IPS-18a (cell line): Measurements from ENCODE around the gene NFIC.
A peak's percentile ranks its signal among the peaks of the same experiment; 100 is the strongest.
"Not testable (repeated sequence)": the region's sequence is repeated elsewhere in the genome, so short reads cannot be mapped to it uniquely, and the experiment has no call there.

Experiments used
- H3K27ac ChIP-seq: one replicate; pipeline ENCODE4 v1.5.1; 2013; ENCODE audit warnings: low read length
- H3K27me3 ChIP-seq: one replicate; pipeline ENCODE4 v1.6.1; 2013; ENCODE audit warnings: mild to moderate bottlenecking, low read length; ENCODE audit not compliant: control insufficient read depth, insufficient read depth
- H3K36me3 ChIP-seq: one replicate; pipeline ENCODE4 v1.6.1; 2013; ENCODE audit warnings: low read depth, low read length; ENCODE audit not compliant: control insufficient read depth
- H3K4me1 ChIP-seq: one replicate; pipeline ENCODE4 v1.6.1; 2013; ENCODE audit warnings: low read depth, low read length; ENCODE audit not compliant: control insufficient read depth
- H3K4me3 ChIP-seq: one replicate; pipeline ENCODE4 v1.5.1; 2013; ENCODE audit warnings: low read length
- H3K9ac ChIP-seq: one replicate; pipeline ENCODE4 v1.6.1; 2013; ENCODE audit warnings: mild to moderate bottlenecking, low read length, moderate library complexity
- H3K9me3 ChIP-seq: one replicate; pipeline ENCODE4 v1.6.1; 2013; ENCODE audit warnings: low read depth, low read length; ENCODE audit not compliant: control insufficient read depth

The NFIC gene

GRCh38 chr19:3505598-3506383, 139.4 kb downstream of the NFIC start, which contains the start of gene FZR1:
FZR1 (plus strand) TSS chr19:3506311; CDS start chr19:3522990, 16,679 bp downstream.
- H3K9me3 ChIP-seq = no peaks in the 10 kb centered on the region
- peak within 1 kb of the TSS; percentile 67 for H3K9ac ChIP-seq
- H3K27ac ChIP-seq = peak within 1 kb of the TSS; percentile 88
- H3K4me1 ChIP-seq = no peaks in the 10 kb centered on the region
- H3K27me3 ChIP-seq = no peaks in the 10 kb centered on the region
- H3K36me3 ChIP-seq = no peaks in the 10 kb centered on the region
- H3K4me3 ChIP-seq = peak within 1 kb of the TSS; percentile 69

GRCh38 chr19:3506384-3507340, 140.3 kb downstream of the NFIC start:
- Histone ChIP-seq H3K36me3 (no peaks in the 10 kb centered on the region), H3K27ac (no peak overlapping the region), H3K4me3 (peak overlapping the region; percentile 69), H3K9ac (peak overlapping the region; percentile 58), H3K9me3 (no peaks in the 10 kb centered on the region), H3K4me1 (no peaks in the 10 kb centered on the region), H3K27me3 (no peaks in the 10 kb centered on the region)

GRCh38 chr19:3507371-3508120, 141.2 kb downstream of the NFIC start:
- peak overlapping the region; percentile 58 for H3K9ac ChIP-seq
- peak overlapping the region; percentile 69 for H3K4me3 ChIP-seq
- H3K4me1 ChIP-seq = no peaks in the 10 kb centered on the region
- H3K36me3 ChIP-seq = no peaks in the 10 kb centered on the region
- H3K27ac ChIP-seq = no peak overlapping the region
- H3K9me3 ChIP-seq = no peaks in the 10 kb centered on the region
- no peaks in the 10 kb centered on the region for H3K27me3 ChIP-seq

- peak overlapping the region; percentile 69 for H3K4me3 ChIP-seq
- H3K4me1 ChIP-seq, H3K27ac ChIP-seq, H3K9me3 ChIP-seq, H3K9ac ChIP-seq, H3K27me3 ChIP-seq, H3K36me3 ChIP-seq: not testable (repeated sequence)
Observed at GRCh38 chr19:3508121-3508661, 141.8 kb downstream of the NFIC start.

GRCh38 chr19:3508771-3509535, 142.6 kb downstream of the NFIC start:
- Histone ChIP-seq H3K4me3 (no peak overlapping the region), H3K4me1 (no peaks in the 10 kb centered on the region), H3K9ac (no peak overlapping the region), H3K27me3 (no peaks in the 10 kb centered on the region), H3K27ac (no peak overlapping the region), H3K9me3 (no peaks in the 10 kb centered on the region), H3K36me3 (no peaks in the 10 kb centered on the region)

- H3K4me3 ChIP-seq = no peak overlapping the region
- H3K9me3 ChIP-seq = no peaks in the 10 kb centered on the region
- no peak overlapping the region for H3K27ac ChIP-seq
- H3K27me3 ChIP-seq = no peaks in the 10 kb centered on the region
- H3K4me1 ChIP-seq = no peaks in the 10 kb centered on the region
- no peak overlapping the region for H3K9ac ChIP-seq
- no peaks in the 10 kb centered on the region for H3K36me3 ChIP-seq
Observed at GRCh38 chr19:3509566-3509989, 143.2 kb downstream of the NFIC start.

GRCh38 chr19:3510727-3511126, 144.3 kb downstream of the NFIC start:
- Histone ChIP-seq H3K27ac (no peak overlapping the region), H3K4me3 (no peak overlapping the region), H3K9me3 (no peaks in the 10 kb centered on the region), H3K9ac (no peak overlapping the region), H3K36me3 (no peaks in the 10 kb centered on the region), H3K4me1 (no peaks in the 10 kb centered on the region), H3K27me3 (no peaks in the 10 kb centered on the region)

GRCh38 chr19:3511506-3512251, 145.3 kb downstream of the NFIC start:
- no peaks in the 10 kb centered on the region for H3K9me3 ChIP-seq
- H3K36me3 ChIP-seq = no peaks in the 10 kb centered on the region
- H3K9ac ChIP-seq = no peak overlapping the region
- H3K4me3 ChIP-seq = no peak overlapping the region
- no peaks in the 10 kb centered on the region for H3K4me1 ChIP-seq
- H3K27ac ChIP-seq = no peak overlapping the region
- no peaks in the 10 kb centered on the region for H3K27me3 ChIP-seq

GRCh38 chr19:3512562-3513228, 146.3 kb downstream of the NFIC start:
- no peaks in the 10 kb centered on the region for H3K4me1 ChIP-seq
- no peaks in the 10 kb centered on the region for H3K27me3 ChIP-seq
- H3K4me3 ChIP-seq = no peak overlapping the region
- H3K9ac ChIP-seq = no peak overlapping the region
- H3K9me3 ChIP-seq = no peaks in the 10 kb centered on the region
- H3K36me3 ChIP-seq = no peaks in the 10 kb centered on the region
- no peak overlapping the region for H3K27ac ChIP-seq
